HG03175 (cell line): ENCODE data around the gene TMEM270.
"Not testable (repeated sequence)": the region's sequence is repeated elsewhere in the genome, so short reads cannot be mapped to it uniquely, and the experiment has no call there.

Experiments used
- ATAC-seq: cut with Tn5 transposase; IDR thresholded peaks from one replicate; pipeline ENCODE4 v1.9.1; 2021; ENCODE audit warnings: mild to moderate bottlenecking, moderate library complexity; ENCODE audit not compliant: unreplicated experiment

TMEM270 gene

GRCh38 chr7:73852500-73852899 is 8.5 kb upstream of the TMEM270 start:
- no peak for ATAC-seq

DNA sequence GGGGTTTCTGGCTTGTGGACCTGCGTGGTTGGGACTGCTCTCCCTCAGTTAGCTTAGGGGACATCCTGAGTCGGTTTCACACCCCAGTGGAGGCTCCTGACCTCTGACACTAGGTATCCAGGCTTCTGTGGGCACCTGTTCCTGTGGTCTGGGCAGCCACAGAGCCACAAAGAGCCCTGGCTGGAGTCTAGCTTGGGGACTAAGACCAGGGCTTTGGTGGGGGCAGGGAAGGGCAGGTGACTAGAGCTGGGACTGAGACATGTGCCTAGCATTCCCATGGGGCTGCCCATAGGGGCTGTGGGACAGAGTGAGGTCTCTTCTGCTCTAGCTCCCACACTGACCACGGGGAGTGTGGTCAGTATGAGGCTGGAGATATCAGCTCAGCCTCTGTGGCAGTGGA is 4.0 kb upstream of the TMEM270 start:
- ATAC-seq, result no peak

- no peak for ATAC-seq
Measured at GRCh38 chr7:73858807-73859206, 2.2 kb upstream of the TMEM270 start.

DNA sequence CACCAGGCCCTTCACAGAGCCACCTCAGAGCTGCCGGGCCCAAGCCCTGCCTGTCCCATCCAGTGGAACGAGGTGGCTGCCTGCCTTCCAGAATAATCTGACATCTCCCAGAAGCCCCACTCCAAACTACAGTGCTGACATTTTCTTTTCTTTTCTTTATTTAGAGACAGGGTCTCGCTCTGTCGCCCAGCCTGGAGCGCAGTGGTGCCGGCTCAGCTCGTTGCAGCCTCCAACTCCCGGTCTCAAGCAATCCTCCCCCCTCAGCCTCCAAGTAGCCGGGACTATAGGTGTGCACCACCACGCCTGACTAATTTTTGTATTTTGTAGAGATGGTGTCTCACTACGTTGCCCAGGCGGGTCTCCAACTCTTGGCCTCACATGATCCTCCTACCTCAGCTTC is 346 bp downstream of the TMEM270 start:
- no peak for ATAC-seq

- ATAC-seq, result no peak
Measured at GRCh38 chr7:73864981-73865711, 4.2 kb downstream of the TMEM270 start.

- no peak for ATAC-seq
Measured at GRCh38 chr7:73865738-73866445, 4.9 kb downstream of the TMEM270 start.

GRCh38 chr7:73866446-73866767 is 5.4 kb downstream of the TMEM270 start:
- ATAC-seq, result no peak

GRCh38 chr7:73869011-73869798 is 8.2 kb downstream of the TMEM270 start:
- ATAC-seq, result no peak

DNA sequence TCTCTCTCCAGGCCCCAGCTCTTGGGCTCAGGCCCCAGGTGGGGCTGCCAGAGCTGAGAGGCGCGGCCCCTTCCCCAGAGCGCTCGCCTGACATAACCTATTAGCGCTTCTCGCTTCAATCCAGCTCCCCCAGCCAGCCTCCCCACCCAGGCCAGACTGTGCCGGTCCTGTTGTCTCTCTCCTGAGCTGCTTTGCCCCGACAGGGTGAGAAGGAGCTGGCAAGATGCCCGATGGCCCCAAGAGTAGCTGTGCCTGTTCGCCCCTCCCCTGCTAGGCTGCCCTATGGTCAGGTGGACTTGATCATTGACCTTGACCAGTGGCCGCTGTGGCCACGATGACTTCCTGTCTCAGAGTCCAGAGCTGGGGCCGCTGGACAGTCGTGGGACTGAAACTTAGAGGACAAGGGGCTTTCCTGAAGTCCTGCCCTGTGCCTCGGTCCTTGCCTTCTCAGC is 9.1 kb downstream of the TMEM270 start:
- no peak for ATAC-seq

DNA sequence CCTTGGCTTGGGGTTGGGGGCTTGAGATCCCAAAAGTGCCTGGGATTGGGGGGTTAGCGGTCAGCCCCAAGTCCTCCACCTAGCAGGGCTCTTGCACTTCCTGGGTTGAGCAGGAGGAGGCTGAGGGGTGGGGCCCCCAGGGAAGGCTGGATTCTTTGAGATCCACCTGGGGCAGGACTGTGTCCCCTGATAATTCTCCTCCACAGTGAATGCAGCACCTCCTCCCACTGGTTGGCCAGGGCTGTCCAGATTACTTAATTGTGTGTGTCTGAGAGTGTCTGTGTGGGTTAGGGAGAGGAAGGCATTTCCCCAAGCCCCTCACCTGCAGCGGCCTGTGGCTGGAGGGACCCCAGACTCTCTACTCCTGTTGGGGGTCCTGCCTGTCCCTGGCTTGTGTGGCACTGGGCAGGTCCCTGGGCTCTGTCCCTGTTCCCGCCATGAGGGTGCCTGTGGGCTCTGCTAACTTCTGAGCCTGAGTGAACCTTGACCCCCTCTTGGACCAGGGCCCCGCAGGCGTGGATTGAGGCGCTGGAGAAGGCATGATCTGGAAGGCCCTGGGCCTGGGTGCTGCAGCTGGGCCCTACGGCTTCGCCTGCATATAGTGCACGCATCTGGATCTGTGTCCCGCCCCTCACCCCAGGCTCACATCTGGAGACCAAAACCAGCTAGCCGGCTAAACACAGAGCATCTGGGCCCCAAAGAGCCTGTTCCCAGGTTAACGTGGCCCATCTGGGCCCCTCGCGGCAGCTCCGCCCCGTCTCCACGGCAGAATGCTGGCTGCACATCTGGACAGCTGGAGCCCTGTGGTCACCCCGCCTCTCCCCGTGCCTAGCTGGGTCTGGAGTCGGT is 10.4 kb downstream of the TMEM270 start:
- ATAC-seq, result no peak

DNA sequence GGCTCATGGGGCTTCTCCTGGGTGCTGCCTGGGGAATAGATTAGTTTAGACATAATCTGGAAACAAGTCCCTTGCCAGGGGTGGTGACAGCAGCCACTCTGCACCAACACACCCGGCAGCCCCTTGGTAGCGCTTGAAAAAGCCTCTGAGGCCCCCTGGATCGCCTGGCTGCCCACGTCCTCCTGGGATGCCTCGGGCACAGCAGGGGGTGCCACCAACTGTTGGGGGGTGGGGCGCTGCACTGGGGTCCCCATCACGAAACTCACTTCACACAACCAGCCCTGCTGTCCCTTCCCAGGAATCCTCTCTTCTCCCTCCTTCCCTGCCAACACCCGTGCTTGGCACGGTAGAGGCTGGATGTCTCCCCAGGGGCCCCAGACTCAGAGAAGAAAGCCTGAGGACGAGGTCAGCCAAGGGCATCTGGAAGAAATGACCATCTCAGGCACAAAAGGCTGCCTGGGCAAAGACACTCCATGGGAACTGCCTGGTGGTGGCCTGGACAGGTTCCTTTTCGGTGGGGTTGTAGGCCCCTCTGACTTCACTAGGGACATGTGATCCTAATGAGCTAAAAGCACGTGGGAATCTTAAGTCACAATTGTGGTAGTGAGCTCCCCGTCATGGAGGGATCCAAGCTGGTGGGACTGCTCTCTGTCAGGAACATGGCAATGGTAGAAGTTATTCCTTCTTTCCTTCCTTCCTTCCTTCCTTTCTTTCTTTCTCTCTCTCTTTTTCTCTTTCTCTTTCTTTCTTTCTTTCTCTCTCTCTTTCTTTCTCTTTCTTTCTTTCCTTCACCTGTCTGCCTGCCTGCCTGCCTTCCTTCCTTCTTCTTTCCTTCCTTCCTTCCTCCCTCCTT is 11.3 kb downstream of the TMEM270 start:
- ATAC-seq, result no peak

DNA sequence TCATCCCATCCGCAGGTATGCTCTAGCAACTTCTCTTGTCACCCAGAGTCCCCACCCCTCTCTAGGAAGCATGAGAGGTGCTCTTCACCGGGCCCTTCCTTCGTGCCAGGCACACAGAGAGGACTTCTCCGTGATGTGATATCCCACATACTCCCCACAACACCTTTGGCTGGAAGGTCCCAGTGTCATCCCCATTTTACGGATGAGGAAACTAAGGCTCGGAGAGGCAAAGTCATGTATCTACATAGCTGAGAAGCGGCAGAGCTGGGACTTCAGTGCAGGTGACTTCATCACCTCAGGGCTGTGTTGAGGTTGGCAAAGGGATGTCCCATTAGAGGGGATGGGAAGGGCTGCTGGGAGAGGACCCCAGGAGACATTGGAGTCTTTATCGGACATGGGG is 15.4 kb downstream of the TMEM270 start:
- no peak for ATAC-seq

GRCh38 chr7:73876973-73877372 is 16.0 kb downstream of the TMEM270 start:
- no peak for ATAC-seq

GRCh38 chr7:73879977-73880681 is 19.2 kb downstream of the TMEM270 start:
- ATAC-seq, result no peak

- no peak for ATAC-seq
Measured at GRCh38 chr7:73880755-73881328, 19.9 kb downstream of the TMEM270 start.

DNA sequence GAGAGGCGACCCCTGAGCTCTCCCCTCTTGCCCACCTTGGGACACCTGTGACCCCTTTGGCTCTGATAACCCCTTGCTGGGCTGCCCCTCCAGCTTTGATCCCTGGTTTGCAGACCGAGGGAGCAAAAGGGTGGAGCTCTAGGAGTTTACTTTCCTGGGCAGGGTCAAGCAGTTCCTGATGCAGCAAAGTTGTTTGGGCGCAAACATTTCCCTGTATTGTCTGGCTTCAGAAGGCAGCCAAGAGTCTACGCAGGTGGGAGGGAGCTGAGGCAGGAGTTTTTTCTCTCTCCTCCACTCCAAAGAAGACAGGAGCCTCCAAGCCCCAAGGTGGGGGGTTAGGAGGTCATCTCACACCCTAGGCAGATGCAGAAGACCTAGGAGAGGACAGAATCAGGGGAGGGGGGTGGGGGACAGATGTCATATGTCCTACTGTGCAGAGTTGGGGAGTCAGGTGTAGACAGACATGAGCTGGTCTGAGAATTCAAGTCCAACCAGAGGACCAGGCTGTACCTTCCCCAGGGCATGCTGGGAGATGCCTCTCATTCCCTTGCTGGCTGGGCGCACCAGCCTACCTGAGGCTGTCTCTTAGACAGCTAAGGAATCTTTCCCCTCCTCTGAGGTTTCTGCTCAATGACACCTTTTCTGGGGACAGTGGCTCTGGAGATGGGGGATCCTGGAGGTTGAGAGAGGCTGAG is 20.5 kb downstream of the TMEM270 start:
- ATAC-seq, result no peak

GRCh38 chr7:73882047-73882402 is 21.1 kb downstream of the TMEM270 start:
- ATAC-seq, result no peak

GRCh38 chr7:73884867-73885422 is 24.0 kb downstream of the TMEM270 start:
- not testable (repeated sequence) for ATAC-seq
